GM23338 (cell line): ENCODE results near the gene GCK.

Source experiments
- CREB1 ChIP-seq: fragments of 250-450 bp; sonication (Bioruptor Pico); IDR thresholded peaks from 2 replicates; pipeline ENCODE4 v1.5.0; 2020; ENCODE audit warnings: low read depth, mild to moderate bottlenecking, moderate library complexity
- EZH2 ChIP-seq: fragments of 200-600 bp; sonication (generic); IDR thresholded peaks from one replicate; pipeline ENCODE4 v1.8.0; 2017; ENCODE audit warnings: antibody characterized with exemption, mild to moderate bottlenecking, low read depth; ENCODE audit not compliant: unreplicated experiment
- JUNB ChIP-seq: IDR thresholded peaks from one replicate; pipeline ENCODE4 v1.6.1; 2016; ENCODE audit warnings: antibody characterized with exemption; ENCODE audit not compliant: unreplicated experiment
- POLR2AphosphoS5 ChIP-seq: IDR thresholded peaks from 2 replicates; pipeline ENCODE4 v1.6.1; 2016; ENCODE audit warnings: antibody characterized with exemption, low read depth
- TF ChIP-seq, protein P1 (sequence below), 2 experiments: fragments of 200-600 bp in 1 of 2; sonication (generic) in 1 of 2; conservative IDR thresholded peaks; 2 replicates each; pipeline versions ENCODE4 v1.5.1 to v1.6.1; 2016 to 2017; ENCODE audit warnings: antibody characterized with exemption in 2 of 2, low read depth in 2 of 2, mild to moderate bottlenecking in 2 of 2, moderate library complexity in 1 of 2
- TF ChIP-seq, protein P2 (sequence below): fragments of 250-450 bp; sonication (Bioruptor Pico); IDR thresholded peaks from 2 replicates; pipeline ENCODE4 v1.5.0; 2020; ENCODE audit warnings: mild to moderate bottlenecking, moderate library complexity
- TF ChIP-seq, protein P3 (sequence below): IDR thresholded peaks from one replicate; pipeline ENCODE4 v1.6.1; 2018; ENCODE audit warnings: antibody characterized with exemption; ENCODE audit not compliant: unreplicated experiment

DNA sequence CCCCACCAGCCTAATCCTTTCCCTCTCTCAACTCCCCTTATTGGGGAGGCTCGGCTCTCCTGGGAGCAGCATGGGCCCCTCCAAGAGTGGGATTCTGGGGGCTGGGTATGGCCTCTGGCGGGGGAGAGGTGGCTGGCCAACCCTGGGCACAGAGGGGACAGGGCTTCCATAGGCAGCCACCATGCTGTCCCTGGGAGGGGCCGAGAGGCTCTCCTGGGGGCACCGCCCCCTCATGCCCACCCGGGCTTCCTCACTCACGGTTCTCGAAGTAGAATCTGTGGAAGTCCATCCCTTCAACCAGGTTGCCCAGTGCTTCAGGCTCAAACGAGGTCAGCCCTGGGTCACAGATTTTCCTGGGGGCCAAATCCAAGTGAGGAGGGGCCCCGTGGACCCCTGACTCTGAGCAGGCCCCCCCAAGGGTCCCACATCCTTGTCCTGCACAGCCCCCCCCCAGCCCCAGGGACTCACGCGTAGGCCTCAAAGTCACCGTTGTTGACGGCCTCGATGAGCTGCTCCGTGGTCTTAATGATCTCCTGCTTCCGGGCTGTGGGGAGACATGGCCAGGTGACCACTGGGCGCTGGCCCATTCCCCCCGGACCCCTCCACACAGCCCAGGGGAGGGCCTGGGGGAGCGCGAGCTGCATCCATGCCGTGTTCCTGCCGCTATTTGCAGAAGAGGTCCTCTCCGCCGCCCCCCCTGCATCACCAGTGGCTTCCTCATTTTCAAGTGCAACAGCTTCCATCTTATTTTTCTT lies 31.3 kb upstream of the GCK start:
- TF ChIP-seq POLR2AphosphoS5 (no peak), CREB1 (CRISPR knock-in tag) (no peak), EZH2 (no peak), JUNB (no peak)
- TF ChIP-seq, protein P1, sequence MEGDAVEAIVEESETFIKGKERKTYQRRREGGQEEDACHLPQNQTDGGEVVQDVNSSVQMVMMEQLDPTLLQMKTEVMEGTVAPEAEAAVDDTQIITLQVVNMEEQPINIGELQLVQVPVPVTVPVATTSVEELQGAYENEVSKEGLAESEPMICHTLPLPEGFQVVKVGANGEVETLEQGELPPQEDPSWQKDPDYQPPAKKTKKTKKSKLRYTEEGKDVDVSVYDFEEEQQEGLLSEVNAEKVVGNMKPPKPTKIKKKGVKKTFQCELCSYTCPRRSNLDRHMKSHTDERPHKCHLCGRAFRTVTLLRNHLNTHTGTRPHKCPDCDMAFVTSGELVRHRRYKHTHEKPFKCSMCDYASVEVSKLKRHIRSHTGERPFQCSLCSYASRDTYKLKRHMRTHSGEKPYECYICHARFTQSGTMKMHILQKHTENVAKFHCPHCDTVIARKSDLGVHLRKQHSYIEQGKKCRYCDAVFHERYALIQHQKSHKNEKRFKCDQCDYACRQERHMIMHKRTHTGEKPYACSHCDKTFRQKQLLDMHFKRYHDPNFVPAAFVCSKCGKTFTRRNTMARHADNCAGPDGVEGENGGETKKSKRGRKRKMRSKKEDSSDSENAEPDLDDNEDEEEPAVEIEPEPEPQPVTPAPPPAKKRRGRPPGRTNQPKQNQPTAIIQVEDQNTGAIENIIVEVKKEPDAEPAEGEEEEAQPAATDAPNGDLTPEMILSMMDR (conservative IDR thresholded peaks at IDR 0.05; ENCODE audit: low read depth in 2 of 2) = no peak
- TF ChIP-seq, protein P2, sequence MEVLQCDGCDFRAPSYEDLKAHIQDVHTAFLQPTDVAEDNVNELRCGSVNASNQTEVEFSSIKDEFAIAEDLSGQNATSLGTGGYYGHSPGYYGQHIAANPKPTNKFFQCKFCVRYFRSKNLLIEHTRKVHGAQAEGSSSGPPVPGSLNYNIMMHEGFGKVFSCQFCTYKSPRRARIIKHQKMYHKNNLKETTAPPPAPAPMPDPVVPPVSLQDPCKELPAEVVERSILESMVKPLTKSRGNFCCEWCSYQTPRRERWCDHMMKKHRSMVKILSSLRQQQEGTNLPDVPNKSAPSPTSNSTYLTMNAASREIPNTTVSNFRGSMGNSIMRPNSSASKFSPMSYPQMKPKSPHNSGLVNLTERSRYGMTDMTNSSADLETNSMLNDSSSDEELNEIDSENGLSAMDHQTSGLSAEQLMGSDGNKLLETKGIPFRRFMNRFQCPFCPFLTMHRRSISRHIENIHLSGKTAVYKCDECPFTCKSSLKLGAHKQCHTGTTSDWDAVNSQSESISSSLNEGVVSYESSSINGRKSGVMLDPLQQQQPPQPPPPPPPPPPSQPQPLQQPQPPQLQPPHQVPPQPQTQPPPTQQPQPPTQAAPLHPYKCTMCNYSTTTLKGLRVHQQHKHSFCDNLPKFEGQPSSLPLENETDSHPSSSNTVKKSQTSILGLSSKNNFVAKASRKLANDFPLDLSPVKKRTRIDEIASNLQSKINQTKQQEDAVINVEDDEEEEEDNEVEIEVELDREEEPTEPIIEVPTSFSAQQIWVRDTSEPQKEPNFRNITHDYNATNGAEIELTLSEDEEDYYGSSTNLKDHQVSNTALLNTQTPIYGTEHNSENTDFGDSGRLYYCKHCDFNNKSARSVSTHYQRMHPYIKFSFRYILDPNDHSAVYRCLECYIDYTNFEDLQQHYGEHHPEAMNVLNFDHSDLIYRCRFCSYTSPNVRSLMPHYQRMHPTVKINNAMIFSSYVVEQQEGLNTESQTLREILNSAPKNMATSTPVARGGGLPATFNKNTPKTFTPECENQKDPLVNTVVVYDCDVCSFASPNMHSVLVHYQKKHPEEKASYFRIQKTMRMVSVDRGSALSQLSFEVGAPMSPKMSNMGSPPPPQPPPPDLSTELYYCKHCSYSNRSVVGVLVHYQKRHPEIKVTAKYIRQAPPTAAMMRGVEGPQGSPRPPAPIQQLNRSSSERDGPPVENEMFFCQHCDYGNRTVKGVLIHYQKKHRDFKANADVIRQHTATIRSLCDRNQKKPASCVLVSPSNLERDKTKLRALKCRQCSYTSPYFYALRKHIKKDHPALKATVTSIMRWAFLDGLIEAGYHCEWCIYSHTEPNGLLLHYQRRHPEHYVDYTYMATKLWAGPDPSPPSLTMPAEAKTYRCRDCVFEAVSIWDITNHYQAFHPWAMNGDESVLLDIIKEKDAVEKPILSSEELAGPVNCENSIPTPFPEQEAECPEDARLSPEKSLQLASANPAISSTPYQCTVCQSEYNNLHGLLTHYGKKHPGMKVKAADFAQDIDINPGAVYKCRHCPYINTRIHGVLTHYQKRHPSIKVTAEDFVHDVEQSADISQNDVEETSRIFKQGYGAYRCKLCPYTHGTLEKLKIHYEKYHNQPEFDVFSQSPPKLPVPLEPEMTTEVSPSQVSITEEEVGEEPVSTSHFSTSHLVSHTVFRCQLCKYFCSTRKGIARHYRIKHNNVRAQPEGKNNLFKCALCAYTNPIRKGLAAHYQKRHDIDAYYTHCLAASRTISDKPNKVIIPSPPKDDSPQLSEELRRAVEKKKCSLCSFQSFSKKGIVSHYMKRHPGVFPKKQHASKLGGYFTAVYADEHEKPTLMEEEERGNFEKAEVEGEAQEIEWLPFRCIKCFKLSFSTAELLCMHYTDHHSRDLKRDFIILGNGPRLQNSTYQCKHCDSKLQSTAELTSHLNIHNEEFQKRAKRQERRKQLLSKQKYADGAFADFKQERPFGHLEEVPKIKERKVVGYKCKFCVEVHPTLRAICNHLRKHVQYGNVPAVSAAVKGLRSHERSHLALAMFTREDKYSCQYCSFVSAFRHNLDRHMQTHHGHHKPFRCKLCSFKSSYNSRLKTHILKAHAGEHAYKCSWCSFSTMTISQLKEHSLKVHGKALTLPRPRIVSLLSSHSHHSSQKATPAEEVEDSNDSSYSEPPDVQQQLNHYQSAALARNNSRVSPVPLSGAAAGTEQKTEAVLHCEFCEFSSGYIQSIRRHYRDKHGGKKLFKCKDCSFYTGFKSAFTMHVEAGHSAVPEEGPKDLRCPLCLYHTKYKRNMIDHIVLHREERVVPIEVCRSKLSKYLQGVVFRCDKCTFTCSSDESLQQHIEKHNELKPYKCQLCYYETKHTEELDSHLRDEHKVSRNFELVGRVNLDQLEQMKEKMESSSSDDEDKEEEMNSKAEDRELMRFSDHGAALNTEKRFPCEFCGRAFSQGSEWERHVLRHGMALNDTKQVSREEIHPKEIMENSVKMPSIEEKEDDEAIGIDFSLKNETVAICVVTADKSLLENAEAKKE (CRISPR knock-in tag) = no peak
- TF ChIP-seq, protein P3, sequence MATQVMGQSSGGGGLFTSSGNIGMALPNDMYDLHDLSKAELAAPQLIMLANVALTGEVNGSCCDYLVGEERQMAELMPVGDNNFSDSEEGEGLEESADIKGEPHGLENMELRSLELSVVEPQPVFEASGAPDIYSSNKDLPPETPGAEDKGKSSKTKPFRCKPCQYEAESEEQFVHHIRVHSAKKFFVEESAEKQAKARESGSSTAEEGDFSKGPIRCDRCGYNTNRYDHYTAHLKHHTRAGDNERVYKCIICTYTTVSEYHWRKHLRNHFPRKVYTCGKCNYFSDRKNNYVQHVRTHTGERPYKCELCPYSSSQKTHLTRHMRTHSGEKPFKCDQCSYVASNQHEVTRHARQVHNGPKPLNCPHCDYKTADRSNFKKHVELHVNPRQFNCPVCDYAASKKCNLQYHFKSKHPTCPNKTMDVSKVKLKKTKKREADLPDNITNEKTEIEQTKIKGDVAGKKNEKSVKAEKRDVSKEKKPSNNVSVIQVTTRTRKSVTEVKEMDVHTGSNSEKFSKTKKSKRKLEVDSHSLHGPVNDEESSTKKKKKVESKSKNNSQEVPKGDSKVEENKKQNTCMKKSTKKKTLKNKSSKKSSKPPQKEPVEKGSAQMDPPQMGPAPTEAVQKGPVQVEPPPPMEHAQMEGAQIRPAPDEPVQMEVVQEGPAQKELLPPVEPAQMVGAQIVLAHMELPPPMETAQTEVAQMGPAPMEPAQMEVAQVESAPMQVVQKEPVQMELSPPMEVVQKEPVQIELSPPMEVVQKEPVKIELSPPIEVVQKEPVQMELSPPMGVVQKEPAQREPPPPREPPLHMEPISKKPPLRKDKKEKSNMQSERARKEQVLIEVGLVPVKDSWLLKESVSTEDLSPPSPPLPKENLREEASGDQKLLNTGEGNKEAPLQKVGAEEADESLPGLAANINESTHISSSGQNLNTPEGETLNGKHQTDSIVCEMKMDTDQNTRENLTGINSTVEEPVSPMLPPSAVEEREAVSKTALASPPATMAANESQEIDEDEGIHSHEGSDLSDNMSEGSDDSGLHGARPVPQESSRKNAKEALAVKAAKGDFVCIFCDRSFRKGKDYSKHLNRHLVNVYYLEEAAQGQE = no peak
